ENCODE results near the gene SOAT2.
"Not testable (repeated sequence)": the region's sequence is repeated elsewhere in the genome, so short reads cannot be mapped to it uniquely, and the experiment has no call there.

Gene SOAT2

DNA sequence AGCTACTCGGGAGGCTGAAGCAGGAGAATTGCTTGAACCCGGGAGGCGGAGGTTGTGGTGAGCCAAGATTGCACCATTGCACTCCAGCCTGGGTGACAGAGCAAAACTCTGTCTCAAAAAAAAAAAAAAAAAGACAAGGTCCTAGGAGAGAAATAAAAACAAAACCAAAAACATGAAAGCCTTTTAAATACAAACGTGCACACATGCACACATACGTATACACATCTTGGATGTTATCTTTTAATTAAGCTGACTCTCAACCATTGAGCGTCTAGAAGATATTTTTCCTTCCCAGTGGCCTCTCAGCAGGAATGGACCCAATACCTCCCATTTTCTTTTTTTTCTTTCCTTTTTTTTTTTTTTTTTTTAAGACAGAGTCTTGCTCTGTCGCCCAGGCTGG lies 9.1 kb downstream of the SOAT2 start:
- not testable (repeated sequence) for DNase-seq

DNA sequence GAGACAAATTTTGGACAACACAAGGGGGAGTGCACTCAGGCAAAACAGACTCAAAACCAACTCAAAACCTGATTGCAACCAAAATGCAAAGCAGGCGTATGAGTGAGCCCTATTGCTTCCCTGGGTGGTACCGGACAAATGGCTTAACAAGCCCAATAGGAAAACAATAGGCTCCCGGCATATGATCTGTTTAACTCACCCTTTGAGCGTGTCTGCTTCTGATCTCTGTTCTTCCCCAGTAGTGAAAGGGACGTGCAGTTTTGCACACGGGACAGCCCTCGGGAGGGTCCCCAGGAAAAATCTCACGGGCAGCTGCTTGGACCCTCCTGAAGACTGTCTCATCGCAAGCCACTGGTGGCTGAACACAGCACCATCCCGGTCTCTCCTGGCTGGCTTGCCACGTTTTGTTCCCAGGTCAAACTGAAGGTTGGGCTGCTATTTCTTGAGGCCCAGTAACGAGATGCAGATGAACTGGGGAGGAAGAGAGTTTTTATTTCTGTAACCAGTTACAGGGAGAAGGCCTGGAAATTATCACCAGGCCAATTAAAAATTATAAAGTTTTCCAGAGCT lies 9.9 kb downstream of the SOAT2 start:
- no peak for DNase-seq

DNA sequence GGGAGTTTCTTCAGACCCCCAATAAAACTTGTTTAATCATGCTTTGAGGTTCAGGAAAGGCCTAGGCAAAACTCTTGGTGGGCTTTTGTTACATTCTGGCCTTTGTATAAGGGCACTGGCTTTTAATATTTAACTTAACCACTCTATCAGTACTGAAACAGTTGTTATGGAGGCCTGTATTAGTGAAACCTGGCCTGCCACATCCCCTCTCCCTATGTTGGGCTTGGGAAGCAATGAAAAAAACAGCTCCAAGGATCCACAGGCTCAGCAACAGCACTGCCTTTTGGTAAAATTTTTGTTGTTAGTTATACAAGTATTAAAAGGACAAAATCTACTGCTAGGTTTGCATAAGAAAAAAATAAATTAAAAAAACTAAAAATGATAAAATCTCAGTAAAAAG lies 10.7 kb downstream of the SOAT2 start:
- no peak for DNase-seq

DNA sequence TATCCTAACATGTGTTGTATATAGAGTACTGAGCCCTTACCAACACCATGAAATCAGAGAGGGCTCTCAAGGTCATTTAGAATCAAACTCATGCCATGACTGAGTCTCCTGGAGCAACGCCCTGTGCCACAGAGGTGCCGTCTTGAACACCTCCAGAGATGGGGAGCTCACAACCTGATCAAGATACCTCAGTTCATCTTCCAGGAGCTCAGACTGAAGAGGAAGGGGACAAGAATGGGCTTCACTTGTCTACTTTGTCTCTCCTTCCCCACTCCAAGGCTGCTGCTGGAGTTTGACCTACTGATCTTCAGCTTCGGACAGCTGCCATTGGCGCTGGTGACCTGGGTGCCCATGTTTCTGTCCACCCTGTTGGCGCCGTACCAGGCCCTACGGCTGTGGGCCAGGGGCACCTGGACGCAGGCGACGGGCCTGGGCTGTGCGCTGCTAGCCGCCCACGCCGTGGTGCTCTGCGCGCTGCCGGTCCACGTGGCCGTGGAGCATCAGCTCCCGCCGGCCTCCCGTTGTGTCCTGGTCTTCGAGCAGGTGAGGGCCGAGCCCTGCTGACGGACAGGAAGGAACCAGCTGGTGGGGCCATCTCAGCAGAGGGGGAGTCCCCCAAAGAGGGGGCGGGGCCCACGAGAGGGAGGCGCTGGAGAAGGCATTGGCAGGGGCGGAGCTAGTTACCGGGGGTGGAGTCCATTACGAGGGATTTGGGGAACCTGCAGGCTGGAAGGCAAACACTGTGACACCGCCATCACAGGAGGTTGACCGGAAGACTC lies 12.0 kb downstream of the SOAT2 start:
- DNase-seq = no peak

DNA sequence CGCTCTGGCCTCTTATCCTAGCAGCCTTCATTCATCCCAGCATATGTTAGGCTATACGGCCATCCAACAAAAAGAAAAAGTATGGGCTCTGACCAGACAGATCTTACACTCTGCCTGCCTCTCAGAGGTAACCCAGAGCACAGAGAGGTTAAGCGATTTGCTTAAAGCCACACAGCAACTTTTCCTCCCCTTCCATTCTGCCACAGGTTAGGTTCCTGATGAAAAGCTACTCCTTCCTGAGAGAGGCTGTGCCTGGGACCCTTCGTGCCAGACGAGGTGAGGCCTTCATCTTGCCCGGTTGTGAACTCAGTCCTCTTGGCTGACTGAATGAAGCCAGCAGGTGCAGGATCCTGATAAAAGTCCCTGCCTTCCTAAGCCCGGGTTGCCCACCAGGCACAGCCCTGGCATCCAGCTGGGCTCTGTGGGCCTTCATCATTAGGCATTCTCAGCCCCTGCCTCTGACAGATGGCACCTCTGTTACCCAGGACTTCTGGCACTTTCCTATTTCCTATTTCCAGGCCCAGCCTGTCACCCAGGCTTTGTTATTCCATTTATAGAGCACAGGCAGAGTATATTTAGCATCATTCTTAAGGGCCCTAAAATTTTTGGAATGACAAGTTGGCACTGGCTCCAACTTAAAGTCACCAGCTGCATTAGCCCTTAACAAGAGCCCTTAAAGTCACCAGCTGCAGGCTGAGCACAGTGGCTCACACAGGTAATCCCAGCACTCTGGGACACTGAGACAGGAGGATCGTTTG lies 12.8 kb downstream of the SOAT2 start:
- DNase-seq = no peak

DNA sequence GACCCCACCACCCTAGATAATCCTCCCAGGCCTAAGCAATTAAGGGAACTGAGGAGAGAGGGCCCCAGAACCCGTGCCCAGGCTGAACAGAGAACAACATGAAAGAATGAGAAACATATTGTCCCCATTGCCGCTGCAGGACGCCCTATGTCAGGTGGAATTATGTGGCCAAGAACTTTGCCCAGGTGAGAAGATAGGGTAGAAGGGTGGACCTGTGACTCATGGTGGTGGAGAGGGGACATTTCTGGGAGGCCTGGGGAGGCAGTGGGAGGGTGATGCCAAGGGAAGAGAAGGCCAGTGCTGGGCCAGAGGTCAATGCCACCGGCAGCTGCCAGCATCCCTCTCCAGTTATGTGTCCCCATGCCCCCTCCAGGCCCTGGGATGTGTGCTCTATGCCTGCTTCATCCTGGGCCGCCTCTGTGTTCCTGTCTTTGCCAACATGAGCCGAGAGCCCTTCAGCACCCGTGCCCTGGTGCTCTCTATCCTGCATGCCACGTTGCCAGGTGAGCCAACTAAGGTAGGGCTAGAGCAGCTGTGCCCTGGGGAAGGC lies 15.5 kb downstream of the SOAT2 start:
- no peak for DNase-seq

DNA sequence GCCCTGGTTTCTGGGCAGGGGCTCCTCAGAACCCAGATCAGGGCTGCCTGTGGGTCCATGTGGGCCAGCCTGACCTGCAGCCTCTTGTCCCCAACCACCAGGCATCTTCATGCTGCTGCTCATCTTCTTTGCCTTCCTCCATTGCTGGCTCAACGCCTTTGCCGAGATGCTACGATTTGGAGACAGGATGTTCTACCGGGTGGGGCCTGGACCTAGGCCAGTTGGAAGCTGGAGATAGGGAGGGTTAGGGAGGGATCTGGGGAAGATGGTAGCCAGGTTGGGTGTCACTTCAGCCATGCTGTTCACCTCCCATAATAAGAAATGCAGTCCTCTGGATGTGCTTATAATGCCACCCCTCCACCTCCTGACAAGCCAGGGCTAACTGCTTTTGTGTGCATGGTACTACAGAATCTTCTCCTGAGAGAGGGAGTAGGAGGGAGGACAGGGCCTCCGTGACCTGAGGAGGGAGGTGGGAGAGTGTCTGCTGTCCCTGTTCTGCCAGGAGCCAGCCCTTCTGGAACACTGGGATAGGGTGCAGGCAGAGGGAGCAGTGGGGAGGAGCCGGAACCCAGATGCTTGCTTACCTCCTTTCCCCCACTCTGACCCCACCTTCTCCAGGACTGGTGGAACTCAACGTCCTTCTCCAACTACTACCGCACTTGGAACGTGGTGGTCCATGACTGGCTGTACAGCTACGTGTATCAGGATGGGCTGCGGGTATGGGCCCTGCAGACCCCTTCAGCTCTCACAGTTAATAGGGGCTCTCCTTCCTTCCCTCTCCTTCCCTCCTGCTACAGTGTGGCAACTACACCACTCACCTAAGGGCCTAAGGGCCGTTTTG lies 17.6 kb downstream of the SOAT2 start:
- DNase-seq = no peak

DNA sequence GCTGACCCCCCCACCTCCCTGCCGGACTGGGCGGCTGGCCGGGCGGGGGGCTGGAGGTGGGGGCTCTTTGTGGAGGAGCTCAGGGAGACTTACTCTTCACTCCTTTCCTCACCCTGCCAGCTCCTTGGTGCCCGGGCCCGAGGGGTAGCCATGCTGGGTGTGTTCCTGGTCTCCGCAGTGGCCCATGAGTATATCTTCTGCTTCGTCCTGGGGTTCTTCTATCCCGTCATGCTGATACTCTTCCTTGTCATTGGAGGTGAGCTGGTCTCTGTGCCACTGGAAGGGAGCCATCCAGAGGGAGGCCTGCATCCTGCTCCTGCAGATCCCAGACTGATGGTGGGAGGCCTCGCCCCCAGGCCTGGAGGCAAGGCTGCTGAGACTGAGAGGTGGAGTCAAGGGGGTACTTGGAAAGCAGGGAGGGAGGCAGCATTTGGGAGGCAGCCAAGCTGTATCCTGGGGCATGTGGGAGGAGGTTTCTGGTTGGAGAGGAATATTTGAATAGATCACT lies 19.7 kb downstream of the SOAT2 start:
- no peak for DNase-seq

DNA sequence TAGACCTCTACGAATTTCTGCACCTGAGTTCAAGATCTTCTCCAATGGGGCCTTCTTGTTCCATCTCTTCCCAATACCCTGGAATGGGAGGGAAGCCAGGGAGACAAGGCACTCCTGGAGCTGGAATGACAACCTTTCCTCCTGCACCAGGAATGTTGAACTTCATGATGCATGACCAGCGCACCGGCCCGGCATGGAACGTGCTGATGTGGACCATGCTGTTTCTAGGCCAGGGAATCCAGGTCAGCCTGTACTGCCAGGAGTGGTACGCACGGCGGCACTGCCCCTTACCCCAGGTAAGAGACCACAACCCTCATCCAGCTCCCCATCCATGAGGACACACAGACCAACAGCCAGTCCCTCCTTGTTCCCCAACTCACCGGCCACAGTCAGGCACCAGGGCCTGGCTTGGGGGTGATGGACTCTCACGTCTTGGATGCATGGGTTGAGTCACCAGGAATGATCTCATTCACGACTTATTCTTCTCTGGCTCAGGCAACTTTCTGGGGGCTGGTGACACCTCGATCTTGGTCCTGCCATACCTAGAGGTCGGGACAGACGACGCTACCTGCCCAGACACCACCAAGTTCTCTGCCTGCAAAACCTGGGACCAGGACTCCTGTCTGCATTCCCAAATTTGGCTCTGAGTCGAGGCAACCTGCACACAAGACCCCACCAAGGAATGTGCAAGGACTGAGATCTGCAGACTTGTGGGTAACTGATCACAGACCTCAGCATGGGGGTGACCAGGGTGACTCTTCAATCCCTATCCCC lies 20.5 kb downstream of the SOAT2 start:
- DNase-seq = no peak

DNA sequence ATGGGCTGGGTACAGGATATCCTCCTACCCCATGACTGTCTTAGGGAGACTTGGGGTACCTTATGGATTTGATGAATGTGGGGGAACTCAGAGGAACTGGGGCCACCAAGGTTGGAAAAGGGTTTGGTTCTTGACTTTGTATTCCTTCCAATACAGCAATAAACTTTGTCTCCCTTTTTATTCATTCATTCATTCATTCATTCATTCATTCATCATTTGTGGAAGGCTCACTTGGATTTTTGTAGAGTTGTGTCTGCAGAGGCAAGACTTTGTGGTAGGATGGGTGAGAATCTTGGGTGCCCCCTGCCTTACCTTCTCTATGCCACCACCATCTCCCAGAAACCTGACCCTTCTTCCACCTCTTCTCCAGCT lies 21.1 kb downstream of the SOAT2 start:
- DNase-seq = no peak

DNA sequence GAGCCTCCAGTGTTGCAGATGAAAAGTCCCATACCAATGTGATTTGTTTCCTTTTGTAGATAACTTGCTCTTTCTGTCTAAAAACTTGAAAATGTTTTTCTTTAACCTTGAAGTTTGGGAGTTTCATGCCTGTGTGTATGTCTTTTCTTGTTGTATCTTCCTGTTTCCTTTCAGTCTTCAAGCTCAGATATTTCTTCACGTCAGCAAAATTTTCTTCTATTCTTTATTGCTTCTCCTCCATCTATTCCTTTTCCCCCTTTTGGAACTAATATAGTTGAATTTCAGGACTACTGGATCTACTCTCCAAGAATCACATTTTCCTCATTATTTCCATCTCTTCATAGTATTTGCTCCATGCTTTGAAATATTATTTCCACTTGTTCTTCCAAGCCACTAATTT lies 23.9 kb downstream of the SOAT2 start:
- DNase-seq = no peak

DNA sequence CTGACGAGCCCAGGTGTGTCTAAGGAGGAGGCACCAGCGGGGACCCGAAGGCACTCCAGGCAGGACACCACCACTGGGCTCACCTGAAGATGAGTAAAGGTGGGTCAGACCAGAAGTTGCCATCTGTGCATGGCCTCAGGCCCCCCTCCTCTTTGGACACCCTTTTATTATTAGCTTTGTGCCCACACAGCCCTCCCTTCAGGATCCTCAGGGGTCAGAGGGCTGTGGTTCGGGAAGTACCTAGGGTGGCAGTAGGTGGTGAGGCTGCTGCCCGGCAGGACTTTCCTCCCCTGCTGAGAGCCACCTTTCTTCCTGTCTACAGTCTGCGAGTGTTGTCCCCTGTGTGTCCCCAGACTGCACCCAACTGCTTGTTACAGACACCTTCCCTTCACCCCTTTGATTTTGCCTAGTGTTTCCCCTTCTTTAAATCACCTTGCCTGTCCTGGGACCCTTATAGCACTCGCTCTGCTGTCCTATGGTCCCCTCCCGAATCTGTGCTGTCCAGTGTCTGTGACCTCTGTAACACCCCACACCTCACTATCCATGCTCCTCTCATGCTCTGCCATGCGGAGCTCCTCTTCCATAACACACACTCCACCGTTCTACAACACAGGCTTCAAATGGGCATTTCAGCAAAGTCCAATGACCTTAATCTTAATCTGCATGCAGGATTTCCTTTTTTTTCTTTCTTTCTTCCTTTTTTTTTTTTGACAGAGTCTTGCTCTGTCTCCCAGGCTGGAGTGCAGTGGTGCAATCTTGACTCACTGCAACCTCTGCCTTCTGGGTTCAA lies 25.7 kb downstream of the SOAT2 start:
- DNase-seq = no peak

DNA sequence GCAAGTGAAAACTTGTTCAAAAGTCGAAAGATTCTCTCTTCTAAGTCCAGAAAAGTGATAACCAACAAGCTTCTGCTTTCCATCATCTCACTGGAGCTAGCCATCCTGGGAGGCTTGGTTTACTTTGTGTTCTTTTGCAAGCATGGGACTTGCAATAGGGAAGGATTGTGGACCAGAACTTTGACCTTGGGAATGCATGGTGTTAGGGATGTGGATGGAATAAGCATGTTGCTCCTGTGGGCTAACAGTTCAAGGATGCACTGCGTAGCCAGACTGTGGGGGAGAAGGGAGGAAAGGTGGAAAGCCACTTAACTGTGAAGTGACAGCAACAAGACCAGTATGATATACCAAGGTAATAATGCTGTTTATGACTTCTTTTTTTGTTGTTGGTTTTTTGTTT lies 28.6 kb downstream of the SOAT2 start:
- no peak for DNase-seq

DNA sequence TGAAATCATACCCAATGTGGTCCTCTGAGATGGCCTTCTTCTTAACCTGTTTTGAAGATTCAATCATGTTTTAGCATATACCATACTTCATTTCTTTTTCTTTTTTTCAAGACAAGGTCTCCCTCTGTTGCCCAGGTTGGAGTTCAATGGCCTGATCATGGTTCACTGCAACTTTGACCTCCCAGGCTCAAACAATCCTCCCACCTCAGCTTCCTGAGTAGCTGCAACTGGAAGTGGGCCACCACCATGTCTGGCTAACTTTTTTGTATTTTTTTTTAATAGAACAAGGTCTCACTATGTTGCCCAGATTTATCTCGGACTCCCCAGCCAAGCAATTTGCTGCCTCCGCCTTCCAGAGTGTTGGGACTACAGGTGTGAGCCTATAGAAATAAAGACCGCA lies 30.4 kb downstream of the SOAT2 start:
- no peak for DNase-seq

DNA sequence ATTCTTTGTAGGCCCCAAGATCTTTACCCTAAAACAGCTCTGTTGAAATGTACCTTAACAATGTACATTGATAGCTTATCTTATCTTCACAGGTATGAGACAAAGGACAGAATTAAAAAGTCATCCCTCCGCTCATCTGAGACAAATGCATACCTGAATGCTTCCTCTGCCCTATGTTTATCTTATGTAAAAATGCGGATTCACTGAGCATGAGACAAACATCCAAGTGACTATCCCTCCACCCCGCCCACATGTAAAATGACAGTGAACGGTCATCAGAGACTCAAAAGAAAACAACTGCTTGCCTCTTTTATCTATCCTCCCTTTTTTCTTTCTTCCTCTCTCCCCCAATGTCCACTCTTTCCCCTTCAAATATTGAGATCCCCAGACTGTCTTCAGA lies 40.1 kb downstream of the SOAT2 start:
- no peak for DNase-seq

DNA sequence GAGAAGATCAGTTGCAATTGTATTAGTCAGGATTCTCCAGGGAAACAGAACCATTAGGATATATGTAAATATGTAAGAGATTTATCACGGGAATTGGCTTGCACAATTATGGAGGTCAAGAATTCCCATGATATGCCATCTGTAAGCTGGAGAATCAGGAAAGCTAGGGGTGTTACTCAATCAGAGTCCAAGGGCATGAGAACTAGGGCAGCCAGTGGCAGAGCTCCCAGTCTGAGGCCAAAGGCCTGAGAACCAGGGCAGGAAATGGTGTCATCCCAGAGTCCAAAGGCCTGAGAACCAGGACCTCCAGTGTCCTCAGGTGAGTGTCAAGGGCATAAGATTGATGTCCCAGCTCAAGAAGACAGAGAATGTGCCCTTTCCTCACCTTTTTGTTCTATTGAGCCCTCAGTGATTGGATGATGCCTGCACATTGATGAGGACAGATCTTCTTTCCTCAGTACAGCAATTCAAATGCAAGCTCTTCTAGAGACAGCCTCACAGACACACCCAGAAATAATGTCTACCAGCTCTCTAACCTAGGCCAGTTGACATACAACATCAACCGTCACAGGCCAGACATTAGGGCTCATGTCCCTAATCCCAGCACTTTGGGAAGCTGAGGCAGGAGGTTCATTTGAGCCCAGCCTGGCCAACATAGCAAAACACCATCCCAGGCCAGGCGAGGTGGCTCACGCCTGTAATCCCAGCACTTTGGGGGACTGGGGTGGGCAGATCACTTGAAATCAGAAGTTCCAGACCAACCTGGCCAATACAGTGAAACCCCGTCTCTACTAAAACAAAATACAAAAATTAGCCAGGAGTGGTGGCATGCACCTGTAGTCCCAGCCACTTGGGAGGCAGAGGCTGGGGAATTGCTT lies 42.3 kb downstream of the SOAT2 start:
- no peak for DNase-seq

DNA sequence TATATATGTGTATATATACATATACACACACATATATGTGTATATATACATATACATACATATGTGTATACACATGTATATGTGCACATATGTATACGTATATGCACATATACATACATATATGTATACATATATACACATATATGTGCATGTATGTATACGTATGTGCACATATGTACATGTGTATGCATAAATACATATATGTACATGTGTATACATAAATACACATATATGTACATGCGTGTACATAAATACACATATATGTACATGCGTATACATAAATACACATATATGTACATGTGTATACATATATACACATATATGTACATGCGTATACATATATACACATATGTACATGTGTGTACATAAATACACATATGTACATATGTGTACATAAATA lies 43.9 kb downstream of the SOAT2 start:
- DNase-seq = no peak

DNA sequence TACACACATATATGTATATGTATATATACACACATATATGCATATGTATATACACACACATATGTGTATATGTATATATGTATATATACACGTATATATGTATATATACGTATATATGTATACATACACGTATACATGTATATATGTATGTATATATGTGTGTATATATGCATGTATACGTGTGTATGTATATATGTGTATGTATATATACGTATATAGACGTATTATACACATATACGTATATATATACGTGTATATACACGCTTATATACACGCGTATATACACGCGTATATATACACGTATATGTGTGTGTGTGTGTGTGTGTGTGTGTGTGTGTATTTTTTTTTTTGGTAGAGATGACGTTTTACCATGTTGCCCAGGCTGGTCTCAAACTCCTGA lies 44.4 kb downstream of the SOAT2 start:
- DNase-seq = no peak

DNA sequence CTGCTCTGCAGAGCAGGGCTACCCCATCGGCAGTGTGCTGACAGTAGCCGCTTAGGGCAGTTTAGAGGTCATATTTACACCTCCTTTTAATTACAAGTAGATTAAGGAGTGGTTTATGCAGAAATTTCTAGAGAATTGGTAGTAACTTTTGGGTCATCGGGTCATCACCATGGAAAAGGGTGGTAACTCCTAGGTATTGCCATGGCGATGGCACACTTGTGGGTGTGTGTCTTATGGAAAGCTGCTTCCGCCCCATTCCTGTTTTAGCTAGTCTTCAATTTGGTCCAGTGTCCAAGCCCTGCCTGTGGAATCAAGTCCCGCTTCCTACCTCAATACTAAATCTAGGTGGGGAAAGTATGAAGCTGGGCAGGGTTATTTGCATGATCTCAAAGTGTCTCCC lies 47.8 kb downstream of the SOAT2 start:
- no peak for DNase-seq

DNA sequence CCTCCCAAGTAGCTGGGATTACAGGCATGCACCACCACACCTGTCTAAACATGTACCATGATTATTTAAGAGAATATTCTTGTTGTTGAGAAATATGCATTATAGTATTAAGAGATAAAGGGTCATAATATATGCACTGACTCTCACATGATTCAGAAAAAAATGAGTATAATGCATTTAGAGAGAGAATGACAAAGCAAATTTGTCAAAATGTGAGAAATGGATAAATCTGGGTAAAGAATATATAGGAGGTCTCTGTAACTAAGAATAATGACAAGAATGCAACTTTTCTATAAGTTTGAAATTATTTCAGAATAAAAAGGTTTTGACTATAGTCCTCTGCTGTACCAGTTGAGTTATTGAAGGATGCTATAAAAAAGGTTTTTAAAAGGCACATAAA lies 49.1 kb downstream of the SOAT2 start:
- no peak for DNase-seq

Measured in NCI-H748 treated with DMSO at 0.1 percent for 48 hours (cell line).